Endothelial cell (in vitro differentiated cells): Measurements from ENCODE around the gene NR5A2. TPM values are rescaled to one million over a fixed set of nuclear protein-coding genes. Genes with fewer than 3 reads are reported as not detected.

Experiments
- DNase-seq: peaks from one replicate; pipeline ENCODE4 v3.0.0; 2021; ENCODE audit warnings: low spot score
- H3K27ac Mint-ChIP-seq: one replicate; pipeline ENCODE4 v1.8.0; 2021; ENCODE audit warnings: mixed read lengths, inconsistent platforms; ENCODE audit not compliant: unreplicated experiment
- H3K27me3 Mint-ChIP-seq: one replicate; pipeline ENCODE4 v1.8.0; 2021; ENCODE audit warnings: mild to moderate bottlenecking, moderate library complexity, mixed read lengths, inconsistent platforms; ENCODE audit not compliant: unreplicated experiment
- H3K36me3 Mint-ChIP-seq: one replicate; pipeline ENCODE4 v1.8.0; 2021; ENCODE audit warnings: mild to moderate bottlenecking, low read depth, mixed read lengths, inconsistent platforms; ENCODE audit not compliant: unreplicated experiment
- H3K4me1 Mint-ChIP-seq: one replicate; pipeline ENCODE4 v1.8.0; 2021; ENCODE audit warnings: mild to moderate bottlenecking, mixed read lengths, inconsistent platforms; ENCODE audit not compliant: unreplicated experiment
- H3K4me3 Mint-ChIP-seq: one replicate; pipeline ENCODE4 v1.8.0; 2021; ENCODE audit warnings: mild to moderate bottlenecking, mixed read lengths, inconsistent platforms; ENCODE audit not compliant: unreplicated experiment
- H3K9me3 Mint-ChIP-seq: one replicate; pipeline ENCODE4 v1.8.0; 2021; ENCODE audit warnings: mixed read lengths, inconsistent platforms; ENCODE audit not compliant: unreplicated experiment
- total RNA-seq: library from RNA; stranded (reverse); fragmentation: NEBNext Ultra II Directional; extraction: Animal tissue kit (Norgen Biotek cat#: 25700); gene quantifications from one replicate; pipeline ENCODE4 v1.2.1, GENCODE V29; 2021; ENCODE audit not compliant: unreplicated experiment
- TF ChIP-seq, protein P1 (sequence below): fragments of 200-600 bp; sonication (generic); IDR thresholded peaks from one replicate; pipeline ENCODE4 v1.5.0; 2021; ENCODE audit warnings: antibody characterized with exemption; ENCODE audit not compliant: unreplicated experiment

Gene NR5A2
- total RNA-seq, 1 donor from 2014 or later: 7.0 TPM

DNA sequence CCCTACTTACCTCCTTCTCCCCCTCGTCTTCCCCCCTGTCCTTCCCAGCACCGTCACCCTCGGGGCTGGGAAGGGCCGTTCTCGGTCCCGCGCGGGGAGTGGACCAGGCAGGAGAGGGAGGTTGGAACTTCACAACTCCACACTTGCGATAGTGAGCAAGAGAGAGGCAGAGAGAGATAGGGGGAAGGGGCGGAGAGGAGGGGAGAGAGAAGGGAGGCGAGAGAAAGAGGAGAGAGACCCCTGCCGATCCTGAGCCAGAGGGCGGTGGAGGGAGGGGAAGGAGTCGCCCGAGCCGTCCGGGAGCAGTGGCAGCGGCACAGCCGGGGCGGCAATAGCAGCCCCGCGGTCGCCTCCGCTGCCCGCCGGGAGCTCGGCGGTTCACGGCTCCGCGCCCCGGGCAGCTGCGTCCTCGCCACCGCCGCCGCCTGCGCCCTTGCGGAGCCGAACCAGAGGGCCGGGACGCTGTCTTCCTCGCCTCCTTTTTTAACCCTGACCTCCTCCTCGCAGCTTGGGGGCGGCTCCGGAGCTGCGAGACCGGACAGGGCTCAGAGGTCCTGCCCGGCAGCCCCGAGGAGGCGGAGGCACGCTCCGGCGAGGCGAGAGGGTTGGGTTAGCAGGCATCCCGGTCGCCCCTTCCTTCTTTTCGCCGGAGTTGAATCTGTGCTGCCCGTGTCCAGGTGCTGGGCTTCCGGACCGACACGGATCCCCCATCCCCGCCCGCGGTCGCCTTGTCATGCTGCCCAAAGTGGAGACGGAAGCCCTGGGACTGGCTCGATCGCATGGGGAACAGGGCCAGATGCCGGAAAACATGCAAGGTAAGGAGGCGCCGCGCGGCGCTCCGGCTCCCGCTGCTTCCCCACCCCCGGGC lies 11.7 kb downstream of the NR5A2 start:
- Mint-ChIP-seq H3K9me3 (no peaks in the 10 kb centered on the region), H3K27me3 (peaks cover 21% of the 10 kb centered on the region), H3K36me3 (no peaks in the 10 kb centered on the region), H3K4me3 (peak overlapping the region; percentile 91), H3K4me1 (peaks cover 38% of the 10 kb centered on the region), H3K27ac (peak overlapping the region; percentile 18)
- TF ChIP-seq, protein P1, sequence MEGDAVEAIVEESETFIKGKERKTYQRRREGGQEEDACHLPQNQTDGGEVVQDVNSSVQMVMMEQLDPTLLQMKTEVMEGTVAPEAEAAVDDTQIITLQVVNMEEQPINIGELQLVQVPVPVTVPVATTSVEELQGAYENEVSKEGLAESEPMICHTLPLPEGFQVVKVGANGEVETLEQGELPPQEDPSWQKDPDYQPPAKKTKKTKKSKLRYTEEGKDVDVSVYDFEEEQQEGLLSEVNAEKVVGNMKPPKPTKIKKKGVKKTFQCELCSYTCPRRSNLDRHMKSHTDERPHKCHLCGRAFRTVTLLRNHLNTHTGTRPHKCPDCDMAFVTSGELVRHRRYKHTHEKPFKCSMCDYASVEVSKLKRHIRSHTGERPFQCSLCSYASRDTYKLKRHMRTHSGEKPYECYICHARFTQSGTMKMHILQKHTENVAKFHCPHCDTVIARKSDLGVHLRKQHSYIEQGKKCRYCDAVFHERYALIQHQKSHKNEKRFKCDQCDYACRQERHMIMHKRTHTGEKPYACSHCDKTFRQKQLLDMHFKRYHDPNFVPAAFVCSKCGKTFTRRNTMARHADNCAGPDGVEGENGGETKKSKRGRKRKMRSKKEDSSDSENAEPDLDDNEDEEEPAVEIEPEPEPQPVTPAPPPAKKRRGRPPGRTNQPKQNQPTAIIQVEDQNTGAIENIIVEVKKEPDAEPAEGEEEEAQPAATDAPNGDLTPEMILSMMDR: no peak
- peak; percentile 59 for DNase-seq

DNA sequence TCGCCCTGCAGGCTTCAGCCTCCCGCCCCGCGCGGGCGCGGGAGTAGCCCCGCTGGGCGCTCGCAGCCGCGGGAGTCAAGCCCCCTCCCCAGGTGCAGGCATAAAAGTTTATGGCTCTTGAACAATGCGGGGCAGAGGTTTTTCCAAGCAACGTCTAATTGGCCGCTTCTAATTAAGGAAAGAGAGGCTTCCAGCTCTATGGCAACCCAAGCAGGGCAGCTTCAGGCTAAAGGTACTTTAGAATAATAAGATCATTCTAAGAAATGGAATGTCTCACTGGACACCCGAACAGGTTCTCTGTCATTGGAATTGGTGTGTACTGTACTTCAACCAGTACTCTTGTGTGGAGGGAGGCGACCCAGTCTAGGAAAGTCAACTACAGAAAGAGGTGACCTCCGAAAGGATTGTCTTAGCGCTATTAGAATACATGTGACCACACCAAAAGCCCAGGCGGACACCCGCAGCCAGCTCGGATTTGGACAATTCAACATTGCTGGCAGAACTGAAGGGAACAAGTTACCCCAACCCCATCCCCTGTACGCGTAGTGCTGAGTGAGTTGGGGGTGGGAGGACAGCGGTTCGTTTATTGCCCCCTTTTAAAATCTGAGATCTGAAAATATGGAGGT lies 12.5 kb downstream of the NR5A2 start:
- Mint-ChIP-seq H3K27me3 (peaks cover 21% of the 10 kb centered on the region), H3K27ac (peak overlapping the region; percentile 75), H3K4me3 (peak overlapping the region; percentile 88), H3K9me3 (no peaks in the 10 kb centered on the region), H3K36me3 (no peaks in the 10 kb centered on the region), H3K4me1 (peaks cover 38% of the 10 kb centered on the region)
- DNase-seq: no peak
- TF ChIP-seq, protein P1: no peak

GRCh38 chr1:200040481-200041138 lies 13.1 kb downstream of the NR5A2 start:
- Mint-ChIP-seq H3K9me3 (no peaks in the 10 kb centered on the region), H3K4me1 (peaks cover 37% of the 10 kb centered on the region), H3K36me3 (no peaks in the 10 kb centered on the region), H3K27me3 (peaks cover 21% of the 10 kb centered on the region), H3K27ac (peak overlapping the region; percentile 85), H3K4me3 (peak overlapping the region; percentile 88)
- TF ChIP-seq, protein P1: no peak
- peak; percentile 63 for DNase-seq

GRCh38 chr1:200041337-200042118 lies 14.0 kb downstream of the NR5A2 start:
- H3K27ac Mint-ChIP-seq: peak overlapping the region; percentile 48
- peak; percentile 27 for DNase-seq
- H3K4me1 Mint-ChIP-seq: peaks cover 34% of the 10 kb centered on the region
- peaks cover 14% of the 10 kb centered on the region for H3K27me3 Mint-ChIP-seq
- no peaks in the 10 kb centered on the region for H3K36me3 Mint-ChIP-seq
- no peaks in the 10 kb centered on the region for H3K9me3 Mint-ChIP-seq
- H3K4me3 Mint-ChIP-seq: peak overlapping the region; percentile 88
- TF ChIP-seq, protein P1: no peak
